GM19455 (cell line): ENCODE data around the gene KRTAP5-3.
"Not testable (repeated sequence)": the region's sequence is repeated elsewhere in the genome, so short reads cannot be mapped to it uniquely, and the experiment has no call there.

Experiments used
- ATAC-seq: cut with Tn5 transposase; IDR thresholded peaks from one replicate; pipeline ENCODE4 v1.9.1; 2021; ENCODE audit not compliant: unreplicated experiment

The KRTAP5-3 gene

GRCh38 chr11:1622086-1622485 is 13.8 kb upstream of the KRTAP5-3 start, which contains the start of gene KRTAP5-4:
Gene KRTAP5-4 (minus strand): TSS chr11:1622138. CDS start chr11:1622093, 45 bp downstream.
- ATAC-seq, result no peak

- ATAC-seq, result no peak
Measured at GRCh38 chr11:1619449-1619848, 11.2 kb upstream of the KRTAP5-3 start.

- no peak for ATAC-seq
Measured at GRCh38 chr11:1618231-1618630, 10.0 kb upstream of the KRTAP5-3 start.

- not testable (repeated sequence) for ATAC-seq
Measured at GRCh38 chr11:1607901-1608300, 362 bp downstream of the KRTAP5-3 start.

- not testable (repeated sequence) for ATAC-seq
Measured at GRCh38 chr11:1607156-1607845, 962 bp downstream of the KRTAP5-3 start.

GRCh38 chr11:1605923-1606322 is 2.3 kb downstream of the KRTAP5-3 start:
- ATAC-seq, result not testable (repeated sequence)

- ATAC-seq, result no peak
Measured at GRCh38 chr11:1604711-1605110, 3.6 kb downstream of the KRTAP5-3 start.

- no peak for ATAC-seq
Measured at GRCh38 chr11:1604181-1604580, 4.1 kb downstream of the KRTAP5-3 start.

- no peak for ATAC-seq
Measured at GRCh38 chr11:1603629-1604028, 4.6 kb downstream of the KRTAP5-3 start.

GRCh38 chr11:1601663-1602062 is 6.6 kb downstream of the KRTAP5-3 start:
- ATAC-seq, result not testable (repeated sequence)

GRCh38 chr11:1600626-1601025 is 7.6 kb downstream of the KRTAP5-3 start:
- ATAC-seq, result no peak

- ATAC-seq, result no peak
Measured at GRCh38 chr11:1598816-1599215, 9.4 kb downstream of the KRTAP5-3 start.

GRCh38 chr11:1598406-1598805 is 9.9 kb downstream of the KRTAP5-3 start:
- ATAC-seq, result not testable (repeated sequence)

- no peak for ATAC-seq
Measured at GRCh38 chr11:1597994-1598380, 10.3 kb downstream of the KRTAP5-3 start, which contains the start of gene KRTAP5-2. Gene KRTAP5-2 (minus strand): TSS chr11:1598294. CDS start chr11:1598250, 44 bp downstream.

- ATAC-seq, result no peak
Measured at GRCh38 chr11:1597331-1597993, 10.8 kb downstream of the KRTAP5-3 start.

GRCh38 chr11:1596576-1597121 is 11.6 kb downstream of the KRTAP5-3 start:
- ATAC-seq, result not testable (repeated sequence)

GRCh38 chr11:1595994-1596575 is 12.2 kb downstream of the KRTAP5-3 start:
- ATAC-seq, result not testable (repeated sequence)

- ATAC-seq, result no peak
Measured at GRCh38 chr11:1592628-1593027, 15.6 kb downstream of the KRTAP5-3 start.

GRCh38 chr11:1589996-1590395 is 18.3 kb downstream of the KRTAP5-3 start:
- no peak for ATAC-seq

- ATAC-seq, result not testable (repeated sequence)
Measured at GRCh38 chr11:1589191-1589963, 18.9 kb downstream of the KRTAP5-3 start.

GRCh38 chr11:1586699-1587098 is 21.6 kb downstream of the KRTAP5-3 start:
- no peak for ATAC-seq
